GM21576 (cell line): ENCODE results near the gene MIPEP.
"Not testable (repeated sequence)": the region's sequence is repeated elsewhere in the genome, so short reads cannot be mapped to it uniquely, and the experiment has no call there.

Source experiments
- ATAC-seq: cut with Tn5 transposase; IDR thresholded peaks from one replicate; pipeline ENCODE4 v1.9.1; 2021; ENCODE audit warnings: mild to moderate bottlenecking, moderate library complexity; ENCODE audit not compliant: unreplicated experiment

MIPEP gene

DNA sequence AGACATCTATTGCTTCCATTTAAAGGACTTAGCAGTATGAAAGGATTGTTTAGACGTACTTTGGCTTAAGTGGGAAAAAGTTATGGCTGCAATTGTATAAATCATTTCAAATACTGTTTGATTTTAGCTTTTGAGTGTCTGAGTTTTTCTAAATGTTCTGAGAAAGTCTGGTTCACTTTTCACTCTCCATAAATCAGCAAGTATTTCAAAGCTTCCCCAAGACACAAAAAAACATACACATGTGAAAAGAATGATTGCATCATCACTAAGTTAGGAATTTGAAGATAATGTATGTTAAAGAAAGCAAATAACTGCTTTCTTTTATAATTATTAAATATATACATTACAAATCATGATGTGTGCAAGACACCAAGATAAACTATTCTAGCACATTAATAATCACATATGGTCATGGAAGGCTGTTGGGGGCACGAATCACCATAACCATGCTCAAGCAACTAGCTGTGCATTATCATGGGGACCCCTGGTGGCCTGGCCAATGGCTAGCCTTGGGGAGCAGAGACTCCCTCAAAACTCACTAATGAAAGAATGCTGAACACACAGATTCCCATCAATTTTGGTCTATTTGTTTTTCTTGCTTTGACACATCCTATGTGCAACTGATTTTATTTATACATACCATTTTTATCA, 111.1 kb downstream of the MIPEP start:
- no peak for ATAC-seq

DNA sequence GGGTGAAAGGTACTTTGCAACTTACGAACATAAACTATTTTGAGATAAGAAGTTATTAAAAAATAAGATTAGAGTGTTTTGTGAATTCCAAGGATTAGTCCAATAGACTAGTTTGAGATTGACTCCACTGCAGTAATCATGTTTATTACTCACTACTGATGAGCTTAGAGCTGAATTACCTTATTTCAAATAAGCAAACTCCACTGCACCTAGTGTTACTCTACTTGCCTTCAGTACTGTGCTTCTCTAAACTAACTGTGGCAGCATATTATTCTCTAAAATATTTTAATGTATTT, 111.7 kb downstream of the MIPEP start:
- ATAC-seq, result no peak

DNA sequence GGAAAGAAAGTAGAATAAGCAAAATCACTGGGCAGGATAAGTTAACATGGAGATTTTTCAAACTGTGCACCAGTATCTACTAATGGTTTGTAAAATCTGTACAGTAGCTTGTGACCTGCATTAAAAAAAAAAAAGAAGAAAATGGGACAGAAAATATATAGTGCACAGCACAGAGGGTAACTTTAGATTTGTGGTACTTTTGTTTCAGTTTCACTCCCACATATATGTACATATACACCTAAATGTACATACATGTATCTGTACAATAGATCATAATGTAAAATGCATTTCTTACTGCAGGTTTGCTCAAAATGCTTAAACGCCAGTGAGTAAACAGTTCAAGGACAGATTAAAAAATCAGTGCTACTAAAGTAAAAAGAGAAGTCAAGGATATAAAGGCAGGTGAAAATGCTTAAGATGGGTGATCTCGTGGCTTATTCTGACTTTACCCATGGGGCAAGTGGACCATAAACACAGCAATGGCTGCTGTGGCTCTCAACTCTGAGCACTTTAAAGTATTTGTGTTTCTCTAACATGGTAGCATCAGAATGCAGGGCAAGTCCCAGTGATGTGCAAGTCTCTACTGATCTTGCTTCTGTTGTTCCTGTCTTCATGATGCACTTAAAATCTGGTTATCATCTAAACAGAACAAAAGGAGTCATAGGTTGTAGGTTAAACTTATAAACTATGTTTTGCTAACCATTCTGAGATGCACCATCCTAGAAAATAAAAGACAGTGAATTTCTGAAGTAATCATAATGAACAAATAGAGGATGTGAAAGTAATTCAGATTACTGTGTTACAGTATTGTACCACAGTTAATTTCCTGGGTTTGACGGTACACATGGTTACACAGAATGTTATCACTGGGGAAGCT, 112.3 kb downstream of the MIPEP start:
- ATAC-seq, result peak; percentile 98

DNA sequence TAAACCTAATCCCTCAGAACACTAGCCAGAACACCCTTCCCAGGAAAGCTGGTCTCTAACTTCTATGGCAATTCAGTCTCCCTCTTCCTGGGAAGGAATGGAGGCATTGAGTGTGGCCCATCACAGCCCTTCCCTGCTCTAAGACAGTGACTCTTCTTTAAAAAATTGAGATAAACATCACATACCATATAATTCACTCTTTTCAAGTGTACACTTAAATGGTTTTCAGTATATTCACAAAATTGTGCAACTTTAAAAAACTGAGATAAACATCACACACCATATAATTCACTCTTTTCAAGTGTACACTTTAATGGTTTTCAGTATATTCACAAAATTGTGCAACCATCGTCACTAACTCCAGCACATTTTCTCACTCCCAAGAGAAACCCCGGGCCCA, 116.5 kb downstream of the MIPEP start:
- ATAC-seq, result no peak

DNA sequence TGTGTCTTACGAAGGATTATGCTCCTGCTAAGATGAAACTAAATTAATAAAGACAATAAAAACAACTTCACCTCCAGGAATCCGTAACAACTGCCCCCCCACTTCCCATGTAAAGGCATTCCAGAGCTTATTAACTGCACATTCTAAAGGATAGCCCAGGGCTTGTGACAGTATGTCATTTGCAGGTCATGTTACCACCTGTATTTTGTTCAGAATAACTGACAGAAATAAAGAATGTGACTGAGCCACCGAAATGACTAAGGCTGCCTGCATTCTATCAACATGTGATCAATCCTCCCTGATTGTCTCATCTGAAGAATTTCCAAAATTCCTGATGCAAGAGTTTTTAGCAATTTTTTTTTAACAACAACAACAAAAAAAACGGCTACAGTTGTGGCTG, 117.2 kb downstream of the MIPEP start:
- no peak for ATAC-seq

DNA sequence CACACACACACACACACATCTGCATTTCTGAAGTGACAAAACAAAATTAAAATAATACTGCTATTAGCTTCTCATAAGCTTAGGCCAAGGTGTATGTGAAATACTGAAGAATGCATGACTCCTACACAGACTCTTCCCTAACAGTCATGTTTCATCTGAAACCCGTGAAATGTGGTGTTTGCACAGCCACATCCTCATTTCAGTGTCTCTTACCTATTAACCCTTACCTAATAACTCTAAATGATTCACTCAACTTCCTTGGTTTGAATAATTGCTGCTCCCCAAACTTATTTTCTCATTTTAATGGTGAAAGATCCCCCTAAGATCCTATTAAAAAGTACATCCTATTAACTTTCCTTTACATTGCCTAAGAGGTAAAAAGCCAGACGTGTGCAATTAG, 117.6 kb downstream of the MIPEP start:
- ATAC-seq, result peak; percentile 92

DNA sequence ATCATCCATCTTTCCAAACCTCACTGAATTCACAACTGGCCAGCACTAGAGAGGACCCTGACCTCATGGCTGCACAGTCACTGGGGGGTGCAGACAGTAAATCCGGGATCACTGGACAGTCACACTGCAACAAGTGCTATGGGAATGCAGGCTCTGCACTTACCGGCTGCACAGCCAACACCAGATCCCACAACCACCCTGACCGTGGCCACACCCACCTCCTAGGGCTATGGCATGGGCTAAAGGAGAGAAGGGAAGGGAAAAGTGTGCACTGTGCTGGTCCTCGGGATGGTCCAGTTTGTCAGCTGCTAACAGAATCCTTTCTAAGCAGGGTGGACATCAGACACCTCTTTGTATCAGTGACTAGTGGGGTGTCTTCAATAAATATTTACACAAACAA, 118.2 kb downstream of the MIPEP start:
- ATAC-seq, result no peak

DNA sequence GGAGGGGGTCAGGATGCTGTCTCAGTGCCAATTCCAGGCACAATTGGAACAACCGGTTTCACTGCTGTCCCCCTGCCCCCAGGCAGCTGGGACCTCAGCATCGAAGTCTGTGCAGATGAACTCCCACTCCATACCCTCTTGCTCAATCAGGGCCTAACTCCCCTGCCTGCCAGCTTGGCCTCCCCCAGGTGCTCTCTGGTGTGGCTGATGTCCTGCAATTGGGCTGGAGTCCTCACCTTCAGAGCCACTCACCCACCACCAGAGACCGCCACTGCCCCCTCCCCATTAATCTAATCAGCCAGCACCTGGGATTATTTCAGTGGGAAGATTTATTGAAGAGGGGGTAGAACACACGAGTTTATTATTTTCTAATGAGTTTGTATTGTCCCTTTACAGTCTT, 118.8 kb downstream of the MIPEP start:
- no peak for ATAC-seq

DNA sequence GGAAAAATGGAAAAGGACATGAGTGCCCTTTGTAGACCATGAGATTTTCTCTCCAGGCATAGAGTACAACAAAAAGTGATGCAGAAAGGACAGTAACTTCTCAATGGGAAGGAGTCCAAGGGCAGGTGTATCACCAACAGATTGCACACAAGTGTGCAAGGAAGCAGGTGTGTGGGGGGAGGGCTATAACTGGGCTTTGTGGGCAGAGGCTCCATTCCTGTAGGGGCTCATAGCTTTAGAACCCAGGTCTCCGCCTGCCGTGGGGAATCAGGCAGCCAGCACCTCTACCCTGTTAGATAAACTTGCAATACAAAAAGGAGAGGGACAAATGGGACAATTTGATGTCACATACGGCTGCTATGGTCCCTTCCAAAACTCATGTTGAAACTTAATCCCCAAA, 119.8 kb downstream of the MIPEP start:
- no peak for ATAC-seq

DNA sequence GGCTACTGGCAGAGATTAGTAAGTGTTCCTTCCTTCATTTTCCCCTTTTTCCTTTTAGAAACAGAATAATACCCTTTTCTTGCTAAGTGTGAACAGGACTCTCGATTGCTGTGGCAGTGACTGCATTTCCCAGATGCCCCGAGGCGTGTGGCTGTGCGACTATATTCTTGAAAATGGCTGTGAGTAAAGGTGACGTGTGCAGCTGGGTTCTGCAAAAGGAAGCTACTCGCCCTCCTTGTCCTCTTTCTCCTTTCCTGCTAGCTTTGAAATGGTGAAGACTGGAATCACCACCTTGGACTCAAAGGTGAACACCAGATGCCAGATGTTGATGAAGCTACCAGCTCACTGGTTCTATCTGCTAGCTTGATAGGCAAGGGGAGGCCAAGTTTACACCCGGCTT, 121.4 kb downstream of the MIPEP start:
- ATAC-seq, result no peak

DNA sequence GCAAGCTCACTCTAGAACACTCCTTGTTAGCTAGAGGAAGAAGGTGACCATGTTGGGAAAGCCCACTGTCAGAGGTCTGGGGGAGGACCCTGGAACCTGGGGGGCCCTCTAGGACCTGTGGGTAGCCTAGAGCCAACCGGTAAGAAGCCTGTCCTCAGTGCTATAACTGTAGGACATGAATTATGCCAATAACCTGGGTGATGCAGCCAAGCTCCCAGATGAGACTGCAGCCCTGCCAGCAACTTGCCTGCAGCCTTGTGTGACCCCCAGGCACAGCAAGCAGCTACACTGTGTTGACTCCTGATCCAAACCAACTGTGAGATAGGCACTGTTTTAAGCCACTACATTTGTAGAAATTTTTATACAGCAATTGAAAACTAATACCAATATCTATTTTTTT, 122.3 kb downstream of the MIPEP start:
- no peak for ATAC-seq

DNA sequence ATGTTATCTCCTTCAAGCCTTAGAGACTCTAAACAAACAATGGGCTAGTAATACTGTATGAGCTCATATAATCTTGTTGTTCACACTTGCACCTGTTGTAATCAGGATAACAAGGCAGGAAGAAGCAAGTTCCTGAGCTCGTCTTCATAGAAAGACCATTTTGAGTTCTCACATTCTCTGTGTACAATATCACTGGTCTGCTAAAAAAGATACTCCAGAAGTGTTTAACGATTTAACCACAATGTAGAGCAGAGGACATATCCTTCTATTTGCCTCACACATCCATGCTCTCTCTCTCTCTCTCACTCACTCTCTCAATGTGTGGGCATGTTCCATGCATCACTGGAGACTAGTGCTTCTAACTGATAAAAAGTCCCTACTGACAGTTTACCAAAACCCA, 122.9 kb downstream of the MIPEP start:
- no peak for ATAC-seq

DNA sequence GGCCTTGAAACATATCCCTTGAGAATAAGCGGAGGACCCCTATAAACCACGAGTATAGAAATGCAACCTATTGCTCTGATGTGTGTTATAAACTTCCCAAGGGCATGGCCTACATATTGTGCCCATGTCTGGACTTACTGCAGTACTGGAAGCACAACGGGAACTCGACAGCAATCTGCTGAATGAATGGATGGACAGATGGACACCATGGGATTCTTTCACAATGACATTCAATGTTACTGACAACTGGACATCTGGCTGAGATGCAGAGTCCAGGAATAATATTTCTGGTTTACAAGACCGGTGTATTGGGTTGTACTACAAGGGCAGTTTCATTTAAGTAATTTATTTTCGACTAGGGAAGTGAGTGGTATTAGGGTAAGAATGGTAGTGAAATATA, 123.7 kb downstream of the MIPEP start:
- ATAC-seq, result no peak

DNA sequence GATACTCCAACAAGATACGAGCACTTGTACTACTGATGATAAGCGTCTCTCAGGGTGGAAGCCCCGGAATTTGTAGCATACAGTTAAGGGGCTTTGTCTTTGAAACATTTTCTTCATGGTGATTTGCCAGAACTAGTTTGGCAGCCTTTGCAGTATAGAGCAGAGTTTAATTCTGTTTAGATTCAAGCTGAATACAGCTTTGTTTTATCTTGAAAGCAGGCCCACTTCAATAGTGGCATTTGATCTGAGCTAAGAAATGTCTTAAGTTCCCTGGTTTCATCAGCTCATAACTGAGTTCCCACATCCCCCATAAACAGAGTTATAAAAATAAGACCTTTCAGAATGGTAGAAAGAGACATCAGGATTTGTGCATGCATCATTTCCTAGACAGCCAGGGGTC, 125.9 kb downstream of the MIPEP start:
- ATAC-seq, result no peak

DNA sequence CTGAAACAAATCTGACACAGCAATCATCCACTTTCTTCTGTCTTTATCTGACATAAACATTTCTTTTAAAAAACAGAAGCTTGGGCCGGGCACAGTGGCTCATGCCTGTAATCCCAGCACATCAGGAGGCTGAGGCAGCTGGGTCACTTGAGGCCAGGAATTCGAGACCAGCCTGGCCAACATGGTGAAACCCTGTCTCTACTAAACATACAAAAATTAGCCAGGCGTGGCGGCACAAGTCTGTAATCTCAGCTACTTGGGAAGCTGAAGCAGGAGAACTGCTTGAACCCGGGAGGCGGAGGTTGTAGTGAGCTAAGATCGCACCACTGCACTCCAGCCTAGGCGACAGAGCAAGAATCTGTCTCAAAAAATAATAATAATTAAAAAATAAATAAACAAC, 127.4 kb downstream of the MIPEP start:
- ATAC-seq, result not testable (repeated sequence)

DNA sequence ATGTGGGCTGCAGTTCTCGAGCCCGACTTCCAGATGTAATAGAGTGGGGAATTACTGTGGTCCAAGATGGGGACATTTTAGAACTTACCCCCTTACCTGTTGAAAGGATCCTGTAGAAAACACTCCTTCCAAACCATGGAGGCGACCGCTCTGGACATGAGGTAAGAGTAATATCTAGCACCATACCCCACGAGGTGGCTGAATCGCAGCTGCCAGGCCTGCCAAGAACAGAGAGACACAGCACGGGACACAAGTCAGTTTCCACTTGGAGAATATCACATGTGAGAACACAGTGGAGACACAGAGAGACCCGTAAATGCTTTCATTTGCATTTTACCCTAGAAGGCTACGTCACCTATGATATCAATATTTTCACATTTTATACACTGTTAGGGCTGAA, 129.2 kb downstream of the MIPEP start:
- ATAC-seq, result no peak

DNA sequence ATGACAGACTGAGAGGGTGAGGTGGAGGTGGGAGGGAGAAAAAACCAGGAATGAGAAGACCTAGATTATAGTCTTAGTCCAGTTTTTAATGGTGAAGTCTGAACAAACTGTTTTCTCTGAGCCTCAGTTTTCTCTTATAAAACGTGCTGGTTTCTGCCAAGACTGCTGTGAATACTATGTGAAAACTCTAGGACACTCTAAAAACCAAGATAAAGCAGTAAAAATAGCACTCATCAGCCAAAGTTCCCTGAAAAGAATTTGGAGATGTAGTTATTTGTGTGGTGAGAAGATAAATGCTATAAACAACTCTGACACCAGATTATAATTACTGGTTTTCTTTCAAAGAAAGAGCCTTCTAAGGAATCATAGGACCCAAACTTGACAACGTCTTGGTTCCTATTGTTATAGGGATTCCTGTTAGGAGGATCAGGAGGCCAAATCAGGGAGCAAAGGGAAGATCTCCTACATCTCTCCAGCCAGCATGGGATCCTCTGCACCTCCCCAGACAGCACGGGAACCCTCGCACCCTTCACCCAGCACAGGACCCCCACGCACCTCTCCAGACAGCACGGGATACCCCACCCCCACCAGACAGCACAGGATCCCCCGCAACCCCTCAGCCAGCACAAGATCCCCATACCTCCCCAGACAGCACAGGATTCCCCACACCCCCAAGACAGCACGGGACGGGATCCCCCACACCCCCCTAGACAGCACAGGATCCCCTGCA, 130.2 kb downstream of the MIPEP start:
- ATAC-seq, result no peak

DNA sequence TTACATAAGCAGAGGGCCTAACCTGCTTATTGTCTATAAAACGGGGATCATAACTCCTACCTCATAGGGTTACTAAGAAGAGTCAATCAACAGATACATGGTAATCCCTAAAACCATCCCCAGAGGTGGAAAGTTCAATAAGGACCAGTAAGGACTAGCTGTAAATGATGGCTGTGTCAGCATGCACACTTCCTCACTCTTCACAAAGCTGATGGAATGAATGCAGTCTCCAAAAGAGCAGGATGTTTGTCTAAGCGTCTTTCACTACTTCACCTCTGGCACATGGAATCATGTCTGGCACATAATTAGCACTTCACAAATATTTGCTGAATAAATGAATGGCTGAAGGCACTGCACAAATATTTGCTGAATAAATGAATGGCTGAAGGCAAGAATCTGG, 134.2 kb downstream of the MIPEP start:
- ATAC-seq, result no peak

DNA sequence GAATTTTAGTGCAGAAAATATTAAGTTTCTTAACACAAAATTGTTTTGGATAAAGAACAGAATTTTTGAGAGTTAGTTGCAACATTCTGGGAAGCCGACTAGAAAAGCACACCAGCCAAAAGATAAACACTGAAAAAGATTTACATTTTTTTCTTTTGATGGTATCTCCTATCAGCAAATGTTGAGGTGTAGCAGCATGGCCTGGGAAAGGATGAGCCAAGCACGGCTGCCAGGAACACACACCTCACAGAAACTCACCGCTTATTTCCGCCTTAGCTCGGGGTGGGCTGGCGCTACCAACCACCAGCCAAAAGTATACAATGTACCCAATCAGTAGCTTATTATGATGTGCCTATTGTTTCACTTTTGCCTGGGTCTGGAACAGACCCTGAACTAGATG, 134.7 kb downstream of the MIPEP start:
- ATAC-seq, result no peak

DNA sequence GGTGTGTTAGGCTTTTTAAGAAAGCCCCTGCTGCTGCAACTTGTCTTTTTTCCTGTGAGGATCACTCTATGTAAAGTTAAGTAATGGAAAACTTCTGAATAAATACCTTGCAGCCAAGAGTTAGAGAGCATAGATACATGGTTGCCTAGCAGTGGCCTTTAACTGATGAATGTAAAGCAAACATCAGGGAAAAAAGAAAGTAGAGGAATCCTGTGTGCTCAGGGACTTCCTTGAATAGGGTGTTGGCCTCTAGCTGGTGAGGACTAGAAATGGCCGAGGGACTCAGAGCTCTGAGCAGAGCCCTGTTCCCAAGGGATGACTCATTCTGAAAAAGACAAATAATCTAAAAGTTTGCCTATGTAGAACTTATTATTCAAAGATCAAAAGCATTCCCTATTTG, 135.7 kb downstream of the MIPEP start:
- no peak for ATAC-seq

DNA sequence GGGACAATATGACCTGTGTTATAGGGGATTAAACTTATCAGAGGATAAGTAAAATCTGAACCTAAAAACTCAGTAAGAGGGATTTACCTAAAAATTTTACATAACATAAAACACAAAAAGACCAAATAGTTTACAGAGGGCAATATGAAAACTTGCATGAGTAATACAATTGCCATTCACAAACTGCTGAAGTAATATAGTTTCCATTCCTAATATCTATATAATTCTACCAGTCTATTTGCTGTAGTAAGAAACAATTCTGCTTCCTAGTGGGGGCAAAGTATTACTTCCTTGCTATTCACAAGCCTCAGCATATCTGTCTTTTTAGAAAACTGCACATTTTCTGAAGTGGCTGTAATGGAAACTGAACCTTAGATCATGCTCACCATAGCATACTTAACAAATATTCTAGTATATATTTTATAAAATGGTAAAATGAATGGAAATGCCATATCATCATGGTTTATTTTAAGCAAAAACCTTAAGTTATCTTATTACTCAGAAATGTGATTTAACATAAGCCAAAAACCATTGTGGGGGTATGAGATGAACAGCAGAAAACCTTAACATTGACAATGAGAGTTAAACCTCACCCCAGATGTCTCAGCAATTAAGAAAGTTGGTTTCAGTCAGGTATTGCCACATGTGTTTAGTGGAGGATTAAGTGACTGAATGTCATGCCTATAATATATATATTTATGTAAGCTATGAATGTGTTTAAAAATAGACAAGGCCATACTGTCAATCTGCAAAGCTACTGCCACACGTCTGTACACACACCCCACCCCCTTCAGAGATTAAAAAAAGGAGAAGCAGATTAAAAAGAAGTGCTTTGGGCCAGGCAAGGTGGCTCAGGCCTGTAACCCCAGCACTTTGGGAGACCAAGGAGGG, 136.8 kb downstream of the MIPEP start:
- peak; percentile 69 for ATAC-seq
